A673 (cell line): ENCODE data around the gene POU3F1. TPM values are rescaled to one million over a fixed set of nuclear protein-coding genes. Genes with fewer than 3 reads are reported as not detected.

Source experiments
- BruUV-seq: library from RNA; stranded (reverse); fragments of 400-500 nt; replicated peaks from 2 replicates; lab custom pipeline; 2021; lab: Mats Ljungman, UMichigan
- CTCF ChIA-PET: fragments of 300-600 bp; sonication (Branson Sonifier 250); formaldehyde crosslinking; loops from one replicate; lab custom pipeline; 2022; ENCODE audit warnings: antibody characterized with exemption; lab: Charles Lee
- POLR2A ChIA-PET: fragments of 300-600 bp; sonication (Branson Sonifier 250); formaldehyde crosslinking; loops from one replicate; lab custom pipeline; 2022; ENCODE audit warnings: antibody characterized with exemption; ENCODE audit not compliant: low non-redundant PET; lab: Charles Lee
- DNase-seq: peaks from one replicate; pipeline ENCODE4 v3.0.0-alpha.2; 2015; ENCODE audit warnings: low spot score
- H3K27ac ChIP-seq: fragments of 200-600 bp; sonication (generic); 2 replicates; pipeline ENCODE4 v1.5.1; 2016; ENCODE audit warnings: mixed run types, low read depth, mild to moderate bottlenecking, mixed read lengths, antibody characterized with exemption, low read length; ENCODE audit not compliant: poor library complexity, severe bottlenecking
- H3K27me3 ChIP-seq: fragments of 200-600 bp; sonication (generic); replicated peaks from 2 replicates; pipeline ENCODE4 v1.6.1; 2017; ENCODE audit warnings: mixed run types, low read depth, mild to moderate bottlenecking, mixed read lengths, antibody characterized with exemption, low read length; ENCODE audit not compliant: insufficient read depth, poor library complexity
- H3K36me3 ChIP-seq: fragments of 200-600 bp; sonication (generic); 2 replicates; pipeline ENCODE4 v1.6.1; 2016; ENCODE audit warnings: mixed run types, mild to moderate bottlenecking, mixed read lengths, antibody characterized with exemption, low read length; ENCODE audit not compliant: insufficient read depth, poor library complexity, severe bottlenecking
- H3K4me1 ChIP-seq: fragments of 200-600 bp; sonication (generic); 2 replicates; pipeline ENCODE4 v1.6.1; 2017; ENCODE audit warnings: mixed run types, mild to moderate bottlenecking, mixed read lengths, antibody characterized with exemption, low read length; ENCODE audit not compliant: insufficient read depth, poor library complexity, severe bottlenecking
- H3K4me3 ChIP-seq: fragments of 200-600 bp; sonication (generic); 2 replicates; pipeline ENCODE4 v1.5.1; 2016; ENCODE audit warnings: low read depth, mixed run types, mild to moderate bottlenecking, mixed read lengths, low read length; ENCODE audit not compliant: poor library complexity, severe bottlenecking
- H3K9me3 ChIP-seq: fragments of 200-600 bp; sonication (generic); 2 replicates; pipeline ENCODE4 v1.6.1; 2016; ENCODE audit warnings: mixed run types, low read depth, mild to moderate bottlenecking, mixed read lengths, antibody characterized with exemption, low read length; ENCODE audit not compliant: poor library complexity, severe bottlenecking
- CTCF ChIP-seq: fragments of 300-800, 200-600 bp; sonication (generic); conservative IDR thresholded peaks from 2 replicates; pipeline ENCODE4 v1.5.1; 2017; ENCODE audit warnings: low read depth, mild to moderate bottlenecking, antibody characterized with exemption, low read length, moderate library complexity, mixed read lengths
- EZH2 ChIP-seq: fragments of 200-600 bp; sonication (generic); IDR thresholded peaks from 2 replicates; pipeline ENCODE4 v1.6.1; 2017; ENCODE audit warnings: borderline replicate concordance, low read depth, mild to moderate bottlenecking, mixed read lengths, antibody characterized with exemption, low read length; ENCODE audit not compliant: poor library complexity, severe bottlenecking
- intact Hi-C: fragments of 100-400 bp; cut with micrococcal nuclease; formaldehyde crosslinking; loops from one replicate; pipeline ENCODE4 v1.10.0; 2022; ENCODE audit not compliant: unreplicated experiment
- total RNA-seq: library from RNA; stranded (reverse); gene quantifications from 2 replicates; pipeline ENCODE4 v1.2.3, GENCODE V29; 2021

POU3F1 gene
- total RNA-seq, 1 experiment from 2014 or later = 92.9 TPM

- intact Hi-C loops = loop anchor here (5.0 kb wide), 1 partner anchor 683 kb away; no protein-coding TSS in a partner anchor
- Histone ChIP-seq H3K9me3 (no peaks in the 10 kb centered on the region), H3K27ac (peak overlapping the region; percentile 93), H3K36me3 (peaks cover 45% of the 10 kb centered on the region), H3K4me3 (peak overlapping the region; percentile 91), H3K4me1 (peaks cover 37% of the 10 kb centered on the region), H3K27me3 (no peaks in the 10 kb centered on the region)
- DNase-seq = peak; percentile 57
- BruUV-seq = TSS peak; percentile 83
- POLR2A ChIA-PET = interaction anchor here (0.6 kb wide), 1 partner anchor 454 kb away, joined by 3 read pairs; no protein-coding TSS in a partner anchor
- no peak for TF ChIP-seq EZH2
- TF ChIP-seq CTCF = no peak
- CTCF ChIA-PET = no interaction called here
Measured at GRCh38 chr1:38044221-38045215, 2.1 kb downstream of the POU3F1 start.

- no peaks in the 10 kb centered on the region for H3K9me3 ChIP-seq
- H3K27me3 ChIP-seq = no peaks in the 10 kb centered on the region
- POLR2A ChIA-PET = no interaction called here
- peaks cover 40% of the 10 kb centered on the region for H3K4me1 ChIP-seq
- H3K4me3 ChIP-seq = peak overlapping the region; percentile 91
- DNase-seq = no peak
- peak overlapping the region; percentile 93 for H3K27ac ChIP-seq
- peaks cover 45% of the 10 kb centered on the region for H3K36me3 ChIP-seq
- intact Hi-C loops = no loop called here
- no TSS peak for BruUV-seq
- TF ChIP-seq CTCF (no peak), EZH2 (no peak)
- CTCF ChIA-PET = no interaction called here
Measured at GRCh38 chr1:38043036-38043747, 3.4 kb downstream of the POU3F1 start.
